Uterus (tissue), 2 donors: ENCODE data around the gene REEP5.

ENCODE experiments used
- POLR2A ChIP-seq, 2 donors: fragments of 450-650 bp; IDR thresholded peaks; one replicate each; pipeline ENCODE4 v1.6.1; 2016; ENCODE audit warnings: antibody characterized with exemption in 2 of 2, mild to moderate bottlenecking in 1 of 2, moderate library complexity in 1 of 2
- TF ChIP-seq, protein P1 (sequence below), 4 experiments: fragments of 200-600 bp in 2 of 4; fragments of 450-650 bp in 2 of 4; sonication (generic) in 2 of 4; IDR thresholded peaks; one replicate each; pipeline ENCODE4 v1.5.1; 2016 to 2019; ENCODE audit warnings: antibody characterized with exemption in 4 of 4, mild to moderate bottlenecking in 2 of 4, moderate library complexity in 1 of 4

GRCh38 chr5:112957036-112957808 is 35.2 kb upstream of the REEP5 start:
- TF ChIP-seq, protein P1, sequence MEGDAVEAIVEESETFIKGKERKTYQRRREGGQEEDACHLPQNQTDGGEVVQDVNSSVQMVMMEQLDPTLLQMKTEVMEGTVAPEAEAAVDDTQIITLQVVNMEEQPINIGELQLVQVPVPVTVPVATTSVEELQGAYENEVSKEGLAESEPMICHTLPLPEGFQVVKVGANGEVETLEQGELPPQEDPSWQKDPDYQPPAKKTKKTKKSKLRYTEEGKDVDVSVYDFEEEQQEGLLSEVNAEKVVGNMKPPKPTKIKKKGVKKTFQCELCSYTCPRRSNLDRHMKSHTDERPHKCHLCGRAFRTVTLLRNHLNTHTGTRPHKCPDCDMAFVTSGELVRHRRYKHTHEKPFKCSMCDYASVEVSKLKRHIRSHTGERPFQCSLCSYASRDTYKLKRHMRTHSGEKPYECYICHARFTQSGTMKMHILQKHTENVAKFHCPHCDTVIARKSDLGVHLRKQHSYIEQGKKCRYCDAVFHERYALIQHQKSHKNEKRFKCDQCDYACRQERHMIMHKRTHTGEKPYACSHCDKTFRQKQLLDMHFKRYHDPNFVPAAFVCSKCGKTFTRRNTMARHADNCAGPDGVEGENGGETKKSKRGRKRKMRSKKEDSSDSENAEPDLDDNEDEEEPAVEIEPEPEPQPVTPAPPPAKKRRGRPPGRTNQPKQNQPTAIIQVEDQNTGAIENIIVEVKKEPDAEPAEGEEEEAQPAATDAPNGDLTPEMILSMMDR (IDR thresholded peaks at IDR 0.05), result no peak
- no peak for TF ChIP-seq POLR2A (IDR thresholded peaks at IDR 0.05)
